Coronary artery (tissue), 2 donors: Measurements from ENCODE around the gene CACNA1A.
"Not testable (repeated sequence)": the region's sequence is repeated elsewhere in the genome, so short reads cannot be mapped to it uniquely, and the experiment has no call there.

Experiments used
- DNase-seq: peaks from one replicate; pipeline ENCODE4 v3.0.0-alpha.2; 2017; ENCODE audit warnings: low spot score
- H3K27ac ChIP-seq, 2 donors: fragments of 200-600 bp; sonication (generic); one replicate each; pipeline ENCODE4 v1.5.1; 2016 to 2019
- H3K4me3 ChIP-seq: fragments of 200-600 bp; sonication (generic); 2 replicates; pipeline ENCODE4 v1.5.1; 2016; ENCODE audit warnings: mild to moderate bottlenecking, moderate library complexity
- CTCF ChIP-seq: fragments of 200-600 bp; sonication (generic); IDR thresholded peaks from one replicate; pipeline ENCODE4 v1.5.1; 2019; ENCODE audit warnings: antibody characterized with exemption

CACNA1A gene

GRCh38 chr19:13207237-13207845 is 298.9 kb downstream of the CACNA1A start:
- DNase-seq, result no peak
- Histone ChIP-seq H3K4me3 (peak overlapping the region; percentile 79), H3K27ac (peak overlapping the region; percentile 41 to 87)

GRCh38 chr19:13206587-13206986 is 299.7 kb downstream of the CACNA1A start:
- Histone ChIP-seq H3K4me3 (no peak overlapping the region), H3K27ac (no peak overlapping the region)
- no peak for DNase-seq
- TF ChIP-seq CTCF, result no peak

More at GRCh38 chr19:13207237-13207845, 298.9 kb downstream of the CACNA1A start:
- TF ChIP-seq CTCF, result no peak

GRCh38 chr19:13202112-13202511 is 304.2 kb downstream of the CACNA1A start:
- DNase-seq, H3K4me3 ChIP-seq, H3K27ac ChIP-seq: not testable (repeated sequence)

GRCh38 chr19:13198634-13199033 is 307.6 kb downstream of the CACNA1A start:
- Histone ChIP-seq H3K4me3 (no peak overlapping the region), H3K27ac (no peak overlapping the region)
- TF ChIP-seq CTCF, result no peak
- no peak for DNase-seq

- no peak for TF ChIP-seq CTCF
- DNase-seq, result no peak
- Histone ChIP-seq H3K27ac (no peak overlapping the region), H3K4me3 (no peak overlapping the region)
These were observed 310.6 kb downstream of the CACNA1A start for GRCh38 chr19:13195678-13196077.

GRCh38 chr19:13190781-13191540 is 315.3 kb downstream of the CACNA1A start:
- no peak for TF ChIP-seq CTCF
- no peak overlapping the region for H3K4me3 ChIP-seq
- no peak for DNase-seq
- no peak overlapping the region for H3K27ac ChIP-seq

- no peak overlapping the region for H3K4me3 ChIP-seq
- no peak for TF ChIP-seq CTCF
- DNase-seq, result no peak
- H3K27ac ChIP-seq, result no peak overlapping the region
These were observed 316.7 kb downstream of the CACNA1A start for GRCh38 chr19:13189600-13189999.
